Pons (tissue), 1 donor: ENCODE measurements around the gene RAB10.
A peak's percentile ranks its signal among the peaks of the same experiment; 100 is the strongest.
"Not testable (repeated sequence)": the region's sequence is repeated elsewhere in the genome, so short reads cannot be mapped to it uniquely, and the experiment has no call there.

Source experiments
- DNase-seq: peaks from one replicate; pipeline ENCODE4 v3.0.0-alpha.2; 2016; ENCODE audit warnings: low spot score

Gene RAB10

GRCh38 chr2:26033818-26034636 lies at the start of gene RAB10:
RAB10 (plus strand) TSS chr2:26034084; CDS start chr2:26034609, 525 bp downstream.
- DNase-seq, result peak; percentile 99

- no peak for DNase-seq
These were observed 45.8 kb upstream of the RAB10 start for GRCh38 chr2:25988134-25988533.

- DNase-seq, result no peak
These were observed 44.7 kb upstream of the RAB10 start for GRCh38 chr2:25989154-25989553.

- DNase-seq, result no peak
These were observed 41.9 kb upstream of the RAB10 start for GRCh38 chr2:25991965-25992364.

GRCh38 chr2:25992556-25992955 lies 41.3 kb upstream of the RAB10 start:
- DNase-seq, result no peak

GRCh38 chr2:25993049-25993448 lies 40.8 kb upstream of the RAB10 start:
- DNase-seq, result no peak

GRCh38 chr2:25994509-25994908 lies 39.4 kb upstream of the RAB10 start:
- no peak for DNase-seq

- DNase-seq, result no peak
These were observed 37.0 kb upstream of the RAB10 start for GRCh38 chr2:25996844-25997243.

GRCh38 chr2:25998816-25999383 lies 35.0 kb upstream of the RAB10 start:
- not testable (repeated sequence) for DNase-seq

- not testable (repeated sequence) for DNase-seq
These were observed 34.5 kb upstream of the RAB10 start for GRCh38 chr2:25999406-25999805.

GRCh38 chr2:26000561-26001082 lies 33.3 kb upstream of the RAB10 start:
- DNase-seq, result peak; percentile 64

GRCh38 chr2:26001743-26002351 lies 32.0 kb upstream of the RAB10 start:
- DNase-seq, result peak; percentile 87

GRCh38 chr2:26002632-26003310 lies 31.1 kb upstream of the RAB10 start:
- peak; percentile 81 for DNase-seq

- DNase-seq, result no peak
These were observed 25.8 kb upstream of the RAB10 start for GRCh38 chr2:26008095-26008494.

- peak; percentile 89 for DNase-seq
These were observed 24.9 kb upstream of the RAB10 start for GRCh38 chr2:26008851-26009566.

- DNase-seq, result no peak
These were observed 24.3 kb upstream of the RAB10 start for GRCh38 chr2:26009567-26009963.

GRCh38 chr2:26010943-26011342 lies 22.9 kb upstream of the RAB10 start:
- no peak for DNase-seq

- DNase-seq, result no peak
These were observed 22.3 kb upstream of the RAB10 start for GRCh38 chr2:26011609-26011989.

- DNase-seq, result no peak
These were observed 21.7 kb upstream of the RAB10 start for GRCh38 chr2:26011990-26012856.

- no peak for DNase-seq
These were observed 20.2 kb upstream of the RAB10 start for GRCh38 chr2:26013668-26014067.
